HL-60 (cell line): ENCODE results near the gene TIMMDC1.

ENCODE experiments used
- DNase-seq, 2 experiments: peaks; one replicate each; pipeline ENCODE4 v3.0.0-alpha.2; 2010 to 2020; ENCODE audit warnings: low read depth in 1 of 2, low spot score in 1 of 2
- H3K27ac ChIP-seq: fragments of 250-450 bp; sonication (Bioruptor Pico); replicated peaks from 2 replicates; pipeline ENCODE4 v1.5.1; 2020; ENCODE audit warnings: mild to moderate bottlenecking, moderate library complexity
- H3K27me3 ChIP-seq: fragments of 250-450 bp; sonication (Bioruptor Pico); 2 replicates; pipeline ENCODE4 v1.5.1; 2021; ENCODE audit warnings: mild to moderate bottlenecking, moderate library complexity; ENCODE audit not compliant: insufficient read depth, poor library complexity, severe bottlenecking
- H3K4me3 ChIP-seq: replicated peaks from 2 replicates; pipeline ENCODE4 v1.5.1; 2011; ENCODE audit warnings: mild to moderate bottlenecking, control low read depth, low read length; ENCODE audit not compliant: insufficient read depth
- GABPA ChIP-seq: IDR thresholded peaks from 2 replicates; pipeline ENCODE4 v1.6.1; 2012; ENCODE audit warnings: low read depth
- POLR2AphosphoS5 ChIP-seq: IDR thresholded peaks from 2 replicates; pipeline ENCODE4 v1.6.1; 2012; ENCODE audit warnings: low read depth
- SPI1 ChIP-seq: IDR thresholded peaks from 2 replicates; pipeline ENCODE4 v1.6.1; 2012; ENCODE audit warnings: low read depth, mild to moderate bottlenecking, borderline replicate concordance
- TF ChIP-seq, protein P1 (sequence below): IDR thresholded peaks from one replicate; pipeline ENCODE4 v1.5.1; 2011; ENCODE audit warnings: low read length, control low read depth, inconsistent platforms; ENCODE audit not compliant: insufficient read depth
- TF ChIP-seq, protein P2 (sequence below): IDR thresholded peaks from 2 replicates; pipeline ENCODE4 v1.6.1; 2012; ENCODE audit warnings: low read depth; ENCODE audit not compliant: insufficient replicate concordance

The TIMMDC1 gene

DNA sequence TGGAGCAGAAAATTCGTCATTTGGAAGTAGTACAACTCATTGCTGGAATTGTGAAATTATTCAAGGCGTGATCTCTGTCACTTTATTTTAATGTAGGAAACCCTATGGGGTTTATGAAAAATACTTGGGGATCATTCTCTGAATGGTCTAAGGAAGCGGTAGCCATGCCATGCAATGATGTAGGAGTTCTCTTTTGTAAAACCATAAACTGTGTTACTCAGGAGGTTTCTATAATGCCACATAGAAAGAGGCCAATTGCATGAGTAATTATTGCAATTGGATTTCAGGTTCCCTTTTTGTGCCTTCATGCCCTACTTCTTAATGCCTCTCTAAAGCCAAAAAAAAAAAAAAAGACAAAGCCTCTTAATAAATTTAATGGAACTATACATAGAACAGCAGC is 5.5 kb upstream of the TIMMDC1 start:
- no peak for DNase-seq
- no peak overlapping the region for H3K4me3 ChIP-seq
- H3K27ac ChIP-seq, result no peak overlapping the region
- TF ChIP-seq, protein P1, sequence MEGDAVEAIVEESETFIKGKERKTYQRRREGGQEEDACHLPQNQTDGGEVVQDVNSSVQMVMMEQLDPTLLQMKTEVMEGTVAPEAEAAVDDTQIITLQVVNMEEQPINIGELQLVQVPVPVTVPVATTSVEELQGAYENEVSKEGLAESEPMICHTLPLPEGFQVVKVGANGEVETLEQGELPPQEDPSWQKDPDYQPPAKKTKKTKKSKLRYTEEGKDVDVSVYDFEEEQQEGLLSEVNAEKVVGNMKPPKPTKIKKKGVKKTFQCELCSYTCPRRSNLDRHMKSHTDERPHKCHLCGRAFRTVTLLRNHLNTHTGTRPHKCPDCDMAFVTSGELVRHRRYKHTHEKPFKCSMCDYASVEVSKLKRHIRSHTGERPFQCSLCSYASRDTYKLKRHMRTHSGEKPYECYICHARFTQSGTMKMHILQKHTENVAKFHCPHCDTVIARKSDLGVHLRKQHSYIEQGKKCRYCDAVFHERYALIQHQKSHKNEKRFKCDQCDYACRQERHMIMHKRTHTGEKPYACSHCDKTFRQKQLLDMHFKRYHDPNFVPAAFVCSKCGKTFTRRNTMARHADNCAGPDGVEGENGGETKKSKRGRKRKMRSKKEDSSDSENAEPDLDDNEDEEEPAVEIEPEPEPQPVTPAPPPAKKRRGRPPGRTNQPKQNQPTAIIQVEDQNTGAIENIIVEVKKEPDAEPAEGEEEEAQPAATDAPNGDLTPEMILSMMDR, result no peak
- H3K27me3 ChIP-seq, result no peaks in the 10 kb centered on the region

DNA sequence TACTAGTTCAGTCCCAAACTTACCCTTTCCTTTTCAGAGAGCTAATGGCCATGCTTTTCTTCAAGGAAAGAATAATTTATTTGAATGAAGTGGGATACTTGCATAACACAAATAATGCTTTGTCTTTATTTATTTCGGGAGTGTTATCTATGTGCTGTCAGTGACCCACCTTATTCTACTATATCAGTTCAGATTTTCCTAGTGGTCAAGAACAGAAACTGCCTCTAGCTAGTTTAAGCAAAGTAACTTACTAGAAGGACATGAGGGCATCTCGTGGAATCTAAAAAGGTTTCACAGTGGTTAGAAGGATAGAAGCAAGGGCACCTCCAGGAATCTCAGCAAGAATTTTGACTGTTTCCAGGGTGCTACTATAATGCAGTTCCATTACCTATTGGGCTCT is 3.8 kb upstream of the TIMMDC1 start:
- TF ChIP-seq, protein P1, result no peak
- TF ChIP-seq, protein P2, sequence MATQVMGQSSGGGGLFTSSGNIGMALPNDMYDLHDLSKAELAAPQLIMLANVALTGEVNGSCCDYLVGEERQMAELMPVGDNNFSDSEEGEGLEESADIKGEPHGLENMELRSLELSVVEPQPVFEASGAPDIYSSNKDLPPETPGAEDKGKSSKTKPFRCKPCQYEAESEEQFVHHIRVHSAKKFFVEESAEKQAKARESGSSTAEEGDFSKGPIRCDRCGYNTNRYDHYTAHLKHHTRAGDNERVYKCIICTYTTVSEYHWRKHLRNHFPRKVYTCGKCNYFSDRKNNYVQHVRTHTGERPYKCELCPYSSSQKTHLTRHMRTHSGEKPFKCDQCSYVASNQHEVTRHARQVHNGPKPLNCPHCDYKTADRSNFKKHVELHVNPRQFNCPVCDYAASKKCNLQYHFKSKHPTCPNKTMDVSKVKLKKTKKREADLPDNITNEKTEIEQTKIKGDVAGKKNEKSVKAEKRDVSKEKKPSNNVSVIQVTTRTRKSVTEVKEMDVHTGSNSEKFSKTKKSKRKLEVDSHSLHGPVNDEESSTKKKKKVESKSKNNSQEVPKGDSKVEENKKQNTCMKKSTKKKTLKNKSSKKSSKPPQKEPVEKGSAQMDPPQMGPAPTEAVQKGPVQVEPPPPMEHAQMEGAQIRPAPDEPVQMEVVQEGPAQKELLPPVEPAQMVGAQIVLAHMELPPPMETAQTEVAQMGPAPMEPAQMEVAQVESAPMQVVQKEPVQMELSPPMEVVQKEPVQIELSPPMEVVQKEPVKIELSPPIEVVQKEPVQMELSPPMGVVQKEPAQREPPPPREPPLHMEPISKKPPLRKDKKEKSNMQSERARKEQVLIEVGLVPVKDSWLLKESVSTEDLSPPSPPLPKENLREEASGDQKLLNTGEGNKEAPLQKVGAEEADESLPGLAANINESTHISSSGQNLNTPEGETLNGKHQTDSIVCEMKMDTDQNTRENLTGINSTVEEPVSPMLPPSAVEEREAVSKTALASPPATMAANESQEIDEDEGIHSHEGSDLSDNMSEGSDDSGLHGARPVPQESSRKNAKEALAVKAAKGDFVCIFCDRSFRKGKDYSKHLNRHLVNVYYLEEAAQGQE, result no peak
- TF ChIP-seq POLR2AphosphoS5 (no peak), GABPA (no peak), SPI1 (no peak)
- Histone ChIP-seq H3K4me3 (no peak overlapping the region), H3K27ac (no peak overlapping the region), H3K27me3 (no peaks in the 10 kb centered on the region)
- no peak for DNase-seq

DNA sequence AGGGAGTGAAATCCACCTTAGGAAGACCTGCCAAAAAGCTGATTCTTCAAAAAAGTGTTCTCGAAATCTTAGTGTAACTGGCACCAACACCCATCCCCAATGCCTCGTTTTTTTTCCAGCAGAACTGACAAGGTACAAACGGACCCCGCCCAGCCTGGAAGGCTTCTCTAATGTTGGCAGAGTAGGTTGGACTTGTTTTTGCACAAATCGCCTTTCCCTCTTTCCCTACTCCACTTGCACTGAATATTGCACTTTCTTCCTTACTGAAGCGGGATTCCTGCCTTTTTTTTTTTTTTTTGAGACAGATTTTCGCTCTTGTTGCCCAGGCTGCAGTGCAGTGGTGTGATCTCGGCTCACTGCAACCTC is 544 bp upstream of the TIMMDC1 start:
- TF ChIP-seq, protein P2, result no peak
- TF ChIP-seq SPI1 (no peak), GABPA (no peak), POLR2AphosphoS5 (no peak)
- TF ChIP-seq, protein P1, result no peak
- peak overlapping the region; percentile 85 for H3K27ac ChIP-seq
- H3K4me3 ChIP-seq, result peak overlapping the region; percentile 60
- DNase-seq, result peak in 1 of 2 experiments; percentile 15
- no peaks in the 10 kb centered on the region for H3K27me3 ChIP-seq

DNA sequence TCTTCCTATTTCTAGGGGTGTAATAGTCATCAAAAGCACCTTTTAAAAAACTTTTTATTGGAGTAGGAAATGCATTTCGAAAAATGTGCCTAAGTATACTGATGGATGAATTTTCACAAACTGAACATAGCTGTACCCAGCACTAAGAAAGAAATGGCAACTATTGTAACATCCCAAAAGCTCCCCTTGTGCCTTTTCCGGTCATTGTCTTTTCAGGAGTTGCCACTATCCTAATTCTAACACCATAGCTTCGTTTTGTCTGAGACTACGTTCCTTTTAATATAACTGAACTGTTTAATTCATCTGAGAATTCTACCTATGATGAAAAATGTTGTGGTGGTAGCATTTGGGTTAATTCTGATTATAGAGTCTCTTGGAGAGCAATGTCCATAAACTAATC is 1.9 kb downstream of the TIMMDC1 start:
- H3K4me3 ChIP-seq, result no peak overlapping the region
- no peak for DNase-seq
- TF ChIP-seq GABPA, result no peak
- TF ChIP-seq, protein P2, result no peak
- TF ChIP-seq SPI1, result no peak
- no peak for TF ChIP-seq POLR2AphosphoS5
- TF ChIP-seq, protein P1, result no peak
- no peaks in the 10 kb centered on the region for H3K27me3 ChIP-seq
- H3K27ac ChIP-seq, result no peak overlapping the region; the same call in 1 of the 2 replicates
